NB4 (cell line): ENCODE data around the gene CUX1.

Source experiments
- CTCF ChIP-seq: IDR thresholded peaks from one replicate; pipeline ENCODE4 v1.5.1; 2012; ENCODE audit warnings: low read depth, low read length
- POLR2A ChIP-seq: IDR thresholded peaks from 2 replicates; pipeline ENCODE4 v1.6.1; 2011; ENCODE audit warnings: mild to moderate bottlenecking; ENCODE audit not compliant: insufficient read length; ENCODE audit errors: extremely low read depth

- no peak for TF ChIP-seq CTCF
- TF ChIP-seq POLR2A: no peak
Observed at GRCh38 chr7:102029616-102030015, 212.2 kb downstream of the CUX1 start.
